IMR-90 (cell line): Measurements from ENCODE around the gene CAMTA1. TPM values are rescaled to one million over a fixed set of nuclear protein-coding genes. Genes with fewer than 3 reads are reported as not detected.

Source experiments
- ATAC-seq: fragments of 200-7000 bp; cut with Tn5 transposase; 2 replicates; pipeline ENCODE4 v1.9.1; 2020; ENCODE audit warnings: low read depth, mild to moderate bottlenecking, moderate library complexity
- BruUV-seq: library from RNA; stranded (reverse); fragments of 400-500 nt; replicated peaks from 2 replicates; lab custom pipeline; 2021; lab: Mats Ljungman, UMichigan
- CTCF ChIA-PET: fragments of 300-600 bp; formaldehyde crosslinking; extraction: SDS; loops from one replicate; lab custom pipeline; 2021; ENCODE audit warnings: antibody characterized with exemption; lab: Yijun Ruan, JAX
- POLR2A ChIA-PET: fragments of 300-600 bp; sonication (Branson Sonifier 250); formaldehyde crosslinking; loops from one replicate; lab custom pipeline; 2022; ENCODE audit warnings: antibody characterized with exemption; ENCODE audit not compliant: unreplicated experiment; lab: Charles Lee
- DNase-seq: peaks from one replicate; pipeline ENCODE4 v3.0.0; 2013
- H2AFZ ChIP-seq: replicated peaks from 2 replicates; pipeline ENCODE3; 2013; ENCODE audit warnings: low read length, mild to moderate bottlenecking; ENCODE audit not compliant: poor library complexity
- H2AK5ac ChIP-seq: 2 replicates; pipeline ENCODE4 v1.6.1; 2013; ENCODE audit warnings: low read depth, low read length, inconsistent platforms
- H2AK9ac ChIP-seq: replicated peaks from 2 replicates; pipeline ENCODE3; 2013; ENCODE audit warnings: mild to moderate bottlenecking, low read depth, low read length, moderate library complexity; ENCODE audit not compliant: poor library complexity
- H2BK120ac ChIP-seq: 2 replicates; pipeline ENCODE4 v1.6.1; 2013; ENCODE audit warnings: low read depth, low read length, inconsistent platforms
- H2BK15ac ChIP-seq: 3 replicates; pipeline ENCODE4 v1.6.1; 2013; ENCODE audit warnings: low read depth, low read length, inconsistent platforms
- H2BK20ac ChIP-seq: 2 replicates; pipeline ENCODE4 v1.6.1; 2013; ENCODE audit warnings: low read depth, mild to moderate bottlenecking, inconsistent platforms, low read length, moderate library complexity
- H2BK5ac ChIP-seq: 2 replicates; pipeline ENCODE4 v1.6.1; 2013; ENCODE audit warnings: mild to moderate bottlenecking, low read depth, low read length, inconsistent platforms; ENCODE audit not compliant: poor library complexity, severe bottlenecking
- H3K14ac ChIP-seq: replicated peaks from 2 replicates; pipeline ENCODE4 v1.6.1; 2013; ENCODE audit warnings: low read depth, low read length, inconsistent platforms
- H3K18ac ChIP-seq: 2 replicates; pipeline ENCODE4 v1.6.1; 2013; ENCODE audit warnings: low read depth, low read length, control low read depth
- H3K23ac ChIP-seq: 2 replicates; pipeline ENCODE4 v1.6.1; 2013; ENCODE audit warnings: low read depth, low read length, inconsistent platforms
- H3K27ac ChIP-seq: 2 replicates; pipeline ENCODE4 v1.5.1; 2013; ENCODE audit warnings: mild to moderate bottlenecking, control low read depth, low read length; ENCODE audit not compliant: insufficient read depth
- H3K27me3 ChIP-seq: 2 replicates; pipeline ENCODE4 v1.6.1; 2013; ENCODE audit warnings: low read length; ENCODE audit not compliant: control insufficient read depth, insufficient read depth
- H3K36me3 ChIP-seq: 2 replicates; pipeline ENCODE4 v1.6.1; 2013; ENCODE audit warnings: low read length, mixed read lengths; ENCODE audit not compliant: control insufficient read depth, insufficient read depth
- H3K4ac ChIP-seq: 2 replicates; pipeline ENCODE4 v1.6.1; 2013; ENCODE audit warnings: low read depth, low read length, inconsistent platforms
- H3K4me1 ChIP-seq: 2 replicates; pipeline ENCODE4 v1.6.1; 2013; ENCODE audit warnings: low read length, mixed read lengths; ENCODE audit not compliant: control insufficient read depth, insufficient read depth
- H3K4me2 ChIP-seq: 2 replicates; pipeline ENCODE4 v1.6.1; 2013; ENCODE audit warnings: low read depth, mild to moderate bottlenecking, control low read depth, low read length, moderate library complexity
- H3K4me3 ChIP-seq: 2 replicates; pipeline ENCODE4 v1.5.1; 2013; ENCODE audit warnings: low read depth, mild to moderate bottlenecking, control low read depth, low read length, moderate library complexity; ENCODE audit not compliant: insufficient read depth
- H3K56ac ChIP-seq: 2 replicates; pipeline ENCODE4 v1.6.1; 2013; ENCODE audit warnings: low read length, inconsistent platforms; ENCODE audit not compliant: insufficient read depth; ENCODE audit errors: extremely low read depth
- H3K79me1 ChIP-seq, 2 experiments: 2 replicates each; pipeline ENCODE4 v1.6.1; 2013; ENCODE audit warnings: low read length in 2 of 2, inconsistent platforms in 1 of 2, low read depth in 1 of 2
- H3K9ac ChIP-seq: 2 replicates; pipeline ENCODE4 v1.6.1; 2013; ENCODE audit warnings: low read depth, low read length, control low read depth
- H3K9me1 ChIP-seq: 2 replicates; pipeline ENCODE4 v1.6.1; 2013; ENCODE audit warnings: low read length, inconsistent platforms; ENCODE audit not compliant: insufficient read depth
- H3K9me3 ChIP-seq: 2 replicates; pipeline ENCODE4 v1.6.1; 2013; ENCODE audit warnings: low read length; ENCODE audit not compliant: control insufficient read depth, insufficient read depth
- H4K20me1 ChIP-seq: 2 replicates; pipeline ENCODE4 v1.6.1; 2013; ENCODE audit warnings: low read length, inconsistent platforms; ENCODE audit not compliant: insufficient read depth
- H4K5ac ChIP-seq: 2 replicates; pipeline ENCODE4 v1.6.1; 2013; ENCODE audit warnings: mild to moderate bottlenecking, low read depth, low read length, control low read depth
- H4K8ac ChIP-seq, 2 experiments: 2 replicates each; pipeline ENCODE4 v1.6.1; 2013; ENCODE audit warnings: low read depth in 2 of 2, low read length in 2 of 2, control low read depth in 1 of 2, inconsistent platforms in 1 of 2
- H4K91ac ChIP-seq: 2 replicates; pipeline ENCODE4 v1.6.1; 2013; ENCODE audit warnings: low read depth, low read length, inconsistent platforms; ENCODE audit not compliant: insufficient read depth
- ELK1 ChIP-seq: fragments of 150-350 bp; IDR thresholded peaks from 2 replicates; pipeline ENCODE4 v1.6.1; 2016; ENCODE audit warnings: low read depth, mild to moderate bottlenecking, low read length, moderate library complexity, borderline replicate concordance
- MXI1 ChIP-seq: IDR thresholded peaks from 2 replicates; pipeline ENCODE4 v1.6.1; 2012; ENCODE audit warnings: low read depth, mild to moderate bottlenecking, low read length, moderate library complexity, borderline replicate concordance
- POLR2A ChIP-seq: IDR thresholded peaks from 2 replicates; pipeline ENCODE4 v1.6.1; 2012; ENCODE audit warnings: mild to moderate bottlenecking, low read depth, low read length
- RAD21 ChIP-seq: IDR thresholded peaks from 2 replicates; pipeline ENCODE4 v1.6.1; 2012; ENCODE audit warnings: low read length, improper control_type of control experiment
- RCOR1 ChIP-seq: IDR thresholded peaks from 2 replicates; pipeline ENCODE4 v1.6.1; 2012; ENCODE audit warnings: mild to moderate bottlenecking, low read length, improper control_type of control experiment; ENCODE audit not compliant: insufficient replicate concordance
- RFX5 ChIP-seq: IDR thresholded peaks from 2 replicates; pipeline ENCODE4 v1.8.0; 2012; ENCODE audit warnings: low read depth, mild to moderate bottlenecking, low read length, moderate library complexity
- SMC3 ChIP-seq: fragments of 150-350 bp; IDR thresholded peaks from 2 replicates; pipeline ENCODE4 v1.6.1; 2016; ENCODE audit warnings: low read depth, mild to moderate bottlenecking, antibody characterized with exemption, low read length, moderate library complexity
- USF2 ChIP-seq: fragments of 150-350 bp; IDR thresholded peaks from 2 replicates; pipeline ENCODE4 v1.6.1; 2017; ENCODE audit warnings: mild to moderate bottlenecking, antibody characterized with exemption, low read length, low read depth
- WGBS, 2 experiments: methylation state at CpG; one replicate each; pipeline versions ENCODE4 v1.1.5 to v1.1.7; 2013; ENCODE audit warnings: missing lambda C conversion rate in 2 of 2; ENCODE audit not compliant: insufficient read length in 1 of 2; ENCODE audit errors: extremely low coverage in 2 of 2; 5-methylcytosine and 5-hydroxymethylcytosine counted together
- dilution Hi-C: fragments of 300-500 bp; cut with HindIII; formaldehyde crosslinking; loops from one replicate; pipeline ENCODE4 v1.14.3; 2018; ENCODE audit warnings: low sequenced_read_pairs; ENCODE audit not compliant: unreplicated experiment
- in situ Hi-C: fragments of 300-500 bp; cut with MboI; formaldehyde crosslinking; loops from 3 replicates; pipeline ENCODE4 v1.14.3; 2019; ENCODE audit warnings: low sequenced_read_pairs, inconsistent platforms, mixed read lengths
- intact Hi-C: fragments of 100-400 bp; cut with micrococcal nuclease; formaldehyde crosslinking; loops from 2 replicates; pipeline ENCODE4 v1.10.0; 2022
- polyA plus RNA-seq, 3 experiments: library from polyadenylated mRNA; depleted of rRNA; stranded (reverse); fragments of >200 nt; gene quantifications; 2 replicates each; pipeline ENCODE4 v1.2.3, GENCODE V29; 2012; ENCODE audit warnings: low replicate concordance in 1 of 3
- total RNA-seq: library from RNA; depleted of rRNA; stranded (reverse); fragments of >200 nt; gene quantifications from 2 replicates; pipeline ENCODE4 v1.2.3, GENCODE V29; 2012
- TF ChIP-seq, protein P1 (sequence below): conservative IDR thresholded peaks from 2 replicates; pipeline ENCODE4 v1.5.1; 2012; ENCODE audit warnings: mild to moderate bottlenecking, low read depth, low read length, improper control_type of control experiment

The CAMTA1 gene
- total and polyA plus RNA-seq, 2 of the 4 experiments (the other 2 are of a cell fraction): 35.5 to 74.3 TPM

DNA sequence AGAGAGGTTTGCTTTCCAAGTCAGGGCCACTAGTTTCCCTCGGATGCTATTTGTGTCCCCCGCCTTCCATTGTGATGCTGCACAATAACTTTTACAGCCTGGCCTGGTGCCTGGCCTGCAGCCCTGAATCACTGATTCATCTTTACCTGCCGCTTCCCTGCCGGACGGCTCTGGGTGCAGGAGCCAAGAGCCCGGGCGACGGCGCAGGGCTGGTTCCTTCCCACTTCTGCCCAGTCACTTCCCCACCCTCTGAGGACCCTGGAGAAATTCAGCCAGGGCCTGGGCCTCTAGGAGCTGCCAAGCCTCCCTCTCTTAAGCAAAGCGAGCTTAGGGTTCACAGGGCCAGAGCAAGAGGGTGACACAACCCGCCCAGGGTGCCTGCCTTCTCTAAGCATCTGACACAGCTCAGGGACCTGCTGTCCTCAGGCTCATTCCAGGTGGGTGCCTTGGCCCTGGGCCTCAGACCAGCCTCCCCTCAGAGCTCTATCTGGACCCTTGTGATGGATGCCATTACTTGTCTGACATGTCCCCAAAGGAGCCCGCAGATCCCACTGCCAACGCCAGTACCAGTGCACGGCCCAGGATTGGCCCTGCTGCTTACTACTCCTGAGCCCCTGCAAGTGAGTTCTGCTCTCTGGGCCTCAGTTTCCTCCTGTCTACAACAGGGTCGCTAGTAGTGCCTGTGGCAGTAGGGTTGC lies 604.8 kb downstream of the CAMTA1 start (continued):
- TF ChIP-seq RCOR1: no peak

GRCh38 chr1:7390604-7391000 lies 605.3 kb downstream of the CAMTA1 start:
- in situ Hi-C loops: no loop called here
- intact Hi-C loops: loop anchor here (10.0 kb wide), 1 partner anchor 146 kb away; no protein-coding TSS in a partner anchor
- no peak for ATAC-seq

More at GRCh38 chr1:7390604-7391000, 605.3 kb downstream of the CAMTA1 start:
- no peak overlapping the region for H2BK5ac ChIP-seq
- H2BK20ac ChIP-seq: no peak overlapping the region
- H2BK120ac ChIP-seq: no peak overlapping the region
- no CpG with 5 or more reads among the region's 7 CpGs for WGBS, 2 experiments
- H3K9me1 ChIP-seq: 0 out of 2 replicates have a peak, but pooled peaks cover 5% of the 10 kb centered on the region
- no peak overlapping the region for H4K8ac ChIP-seq
- no TSS peak for BruUV-seq
- dilution Hi-C loops: no loop called here
- no peak overlapping the region for H2BK15ac ChIP-seq
- peak overlapping the region; percentile 8 for H2AK9ac ChIP-seq
- H3K4me3 ChIP-seq: no peak overlapping the region
- POLR2A ChIA-PET: no interaction called here
- H4K91ac ChIP-seq: no peak overlapping the region
- no peak overlapping the region for H3K56ac ChIP-seq
- no peak overlapping the region for H3K4ac ChIP-seq
- H3K27me3 ChIP-seq: no peaks in the 10 kb centered on the region; the same call in 1 of the 2 replicates
- peaks cover 3% of the 10 kb centered on the region; the same call in 1 of the 2 replicates for H3K9me3 ChIP-seq
- H4K5ac ChIP-seq: no peak overlapping the region
- H2AK5ac ChIP-seq: no peak overlapping the region
- H3K4me2 ChIP-seq: no peak overlapping the region
- no peak overlapping the region for H3K14ac ChIP-seq
- no peak overlapping the region for H3K27ac ChIP-seq
- no peaks in the 10 kb centered on the region for H3K36me3 ChIP-seq
- H3K23ac ChIP-seq: no peak overlapping the region
- no peak for DNase-seq
- no peak overlapping the region for H3K9ac ChIP-seq
- H3K4me1 ChIP-seq: peaks cover 12% of the 10 kb centered on the region
- no peak overlapping the region for H3K18ac ChIP-seq
- CTCF ChIA-PET: interaction anchor here (0.6 kb wide), 1 partner anchor 30 kb away, joined by 3 read pairs; no protein-coding TSS in a partner anchor
- H3K79me1 ChIP-seq: no peaks in the 10 kb centered on the region
- TF ChIP-seq RFX5 (no peak), USF2 (no peak), SMC3 (no peak), RAD21 (no peak), ELK1 (no peak), MXI1 (no peak), POLR2A (no peak), RCOR1 (no peak)
- TF ChIP-seq, protein P1, sequence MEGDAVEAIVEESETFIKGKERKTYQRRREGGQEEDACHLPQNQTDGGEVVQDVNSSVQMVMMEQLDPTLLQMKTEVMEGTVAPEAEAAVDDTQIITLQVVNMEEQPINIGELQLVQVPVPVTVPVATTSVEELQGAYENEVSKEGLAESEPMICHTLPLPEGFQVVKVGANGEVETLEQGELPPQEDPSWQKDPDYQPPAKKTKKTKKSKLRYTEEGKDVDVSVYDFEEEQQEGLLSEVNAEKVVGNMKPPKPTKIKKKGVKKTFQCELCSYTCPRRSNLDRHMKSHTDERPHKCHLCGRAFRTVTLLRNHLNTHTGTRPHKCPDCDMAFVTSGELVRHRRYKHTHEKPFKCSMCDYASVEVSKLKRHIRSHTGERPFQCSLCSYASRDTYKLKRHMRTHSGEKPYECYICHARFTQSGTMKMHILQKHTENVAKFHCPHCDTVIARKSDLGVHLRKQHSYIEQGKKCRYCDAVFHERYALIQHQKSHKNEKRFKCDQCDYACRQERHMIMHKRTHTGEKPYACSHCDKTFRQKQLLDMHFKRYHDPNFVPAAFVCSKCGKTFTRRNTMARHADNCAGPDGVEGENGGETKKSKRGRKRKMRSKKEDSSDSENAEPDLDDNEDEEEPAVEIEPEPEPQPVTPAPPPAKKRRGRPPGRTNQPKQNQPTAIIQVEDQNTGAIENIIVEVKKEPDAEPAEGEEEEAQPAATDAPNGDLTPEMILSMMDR: no peak
- H2AFZ ChIP-seq: no peak overlapping the region
- H4K20me1 ChIP-seq: no peaks in the 10 kb centered on the region
